ENCODE measurements around the gene HORMAD2.

- TF ChIP-seq EZH2 (IDR thresholded peaks at IDR 0.05; ENCODE audit: insufficient read depth, low read length), result no peak
- TF ChIP-seq CTCF (IDR thresholded peaks at IDR 0.05; ENCODE audit: insufficient read depth, low read depth, low read length), result no peak
Measured at GRCh38 chr22:30044881-30045493, 35.3 kb upstream of the HORMAD2 start.
